Measurements from ENCODE around the gene ZNF396.

- TF ChIP-seq CTCF (IDR thresholded peaks at IDR 0.05) (no peak), EZH2 (IDR thresholded peaks at IDR 0.05) (no peak)
Observed at GRCh38 chr18:35371412-35372195, 5.5 kb downstream of the ZNF396 start.

All from neural progenitor cell (in vitro differentiated cells).